ENCODE results near the gene SNRNP25.
"Not testable (repeated sequence)": the region's sequence is repeated elsewhere in the genome, so short reads cannot be mapped to it uniquely, and the experiment has no call there.

The SNRNP25 gene

DNA sequence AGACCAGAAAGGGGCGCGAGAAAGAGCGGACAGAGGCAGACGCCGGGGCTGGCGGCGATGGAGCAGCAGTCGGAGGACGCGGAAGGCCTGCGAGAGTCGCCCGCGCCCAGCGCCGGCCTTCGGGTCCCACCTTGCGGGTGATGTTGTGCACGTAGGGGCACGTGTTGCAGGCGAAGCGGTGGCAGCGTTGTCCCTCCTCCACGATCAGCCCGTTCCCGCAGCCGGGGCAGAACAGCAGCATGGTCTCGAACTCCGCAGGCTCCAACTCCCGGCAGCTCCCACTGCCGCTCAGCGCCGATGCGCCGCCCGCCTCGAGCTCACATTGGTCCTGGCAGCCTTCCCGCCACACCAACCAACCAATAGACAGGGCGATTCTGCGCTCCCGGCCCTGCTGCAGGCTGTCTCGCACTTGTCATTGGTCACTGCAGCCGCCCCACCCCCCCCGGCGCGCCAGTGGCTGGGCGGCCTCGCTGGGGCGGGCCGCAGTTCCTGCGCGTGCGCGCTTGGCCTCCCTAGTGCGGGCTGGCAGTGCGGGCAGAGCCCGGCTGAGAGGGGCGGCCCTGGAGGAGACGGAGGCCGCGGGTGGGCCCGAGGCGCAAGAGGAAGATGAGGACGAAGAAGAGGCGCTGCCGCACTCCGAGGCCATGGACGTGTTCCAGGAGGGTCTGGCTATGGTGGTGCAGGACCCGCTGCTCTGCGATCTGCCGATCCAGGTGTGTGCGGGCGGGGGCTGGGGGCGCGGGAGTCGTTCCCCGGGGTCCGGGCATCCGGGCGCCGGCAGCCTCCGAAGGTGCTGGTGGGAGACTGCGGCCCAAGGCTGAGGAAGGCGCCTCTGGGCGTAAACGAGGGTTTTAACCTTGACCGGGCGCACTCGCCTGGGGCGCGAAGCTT is at the start of gene SNRNP25, which contains the start of gene POLR3K:
Gene SNRNP25 (plus strand): TSS at position 483 of the 891 bp plus-strand sequence. CDS start 189 bp downstream, at position 672.
Gene POLR3K (minus strand): TSS at position 263 of the 891 bp plus-strand sequence. CDS start 22 bp downstream, at position 241.
- peak; percentile 94 for DNase-seq (ENCODE audit: low read depth)

DNA sequence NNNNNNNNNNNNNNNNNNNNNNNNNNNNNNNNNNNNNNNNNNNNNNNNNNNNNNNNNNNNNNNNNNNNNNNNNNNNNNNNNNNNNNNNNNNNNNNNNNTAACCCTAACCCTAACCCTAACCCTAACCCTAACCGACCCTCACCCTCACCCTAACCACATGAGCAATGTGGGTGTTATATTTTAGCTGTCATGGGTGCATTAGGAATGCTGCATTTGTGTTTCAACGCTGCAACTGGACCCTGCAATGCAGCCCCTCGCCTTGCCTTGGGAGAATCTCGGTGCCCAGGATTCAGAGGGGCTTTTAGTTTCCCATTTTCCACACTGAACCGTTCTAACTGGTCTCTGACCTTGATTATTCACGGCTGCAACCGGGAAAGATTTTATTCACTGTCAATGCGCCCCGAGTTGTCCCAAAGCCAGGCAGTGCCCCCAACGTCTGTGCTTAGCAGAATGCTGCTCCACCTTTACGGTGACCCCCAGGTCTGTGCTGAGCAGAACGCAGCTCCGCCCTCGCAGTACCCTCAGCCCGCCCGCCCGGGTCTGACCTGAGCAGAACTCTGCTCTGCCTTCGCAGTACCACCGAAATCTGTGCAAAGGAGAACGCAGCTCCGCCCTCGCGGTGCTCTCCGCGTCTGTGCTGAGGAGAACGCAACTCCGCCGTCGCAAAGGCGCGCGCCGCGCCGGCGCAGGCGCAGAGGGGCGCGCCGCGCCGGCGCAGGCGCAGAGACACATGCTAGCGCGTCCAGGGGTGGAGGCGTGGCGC is 43.5 kb upstream of the SNRNP25 start:
- no peak for DNase-seq (ENCODE audit: low read depth)

DNA sequence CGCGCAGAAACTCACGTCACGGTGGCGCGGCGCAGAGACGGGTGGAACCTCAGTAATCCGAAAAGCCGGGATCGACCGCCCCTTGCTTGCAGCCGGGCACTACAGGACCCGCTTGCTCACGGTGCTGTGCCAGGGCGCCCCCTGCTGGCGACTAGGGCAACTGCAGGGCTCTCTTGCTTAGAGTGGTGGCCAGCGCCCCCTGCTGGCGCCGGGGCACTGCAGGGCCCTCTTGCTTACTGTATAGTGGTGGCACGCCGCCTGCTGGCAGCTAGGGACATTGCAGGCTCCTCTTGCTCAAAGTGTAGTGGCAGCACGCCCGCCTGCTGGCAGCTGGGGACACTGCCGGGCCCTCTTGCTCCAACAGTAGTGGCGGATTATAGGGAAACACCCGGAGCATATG is 42.9 kb upstream of the SNRNP25 start:
- peak; percentile 60 for DNase-seq (ENCODE audit: low read depth)

DNA sequence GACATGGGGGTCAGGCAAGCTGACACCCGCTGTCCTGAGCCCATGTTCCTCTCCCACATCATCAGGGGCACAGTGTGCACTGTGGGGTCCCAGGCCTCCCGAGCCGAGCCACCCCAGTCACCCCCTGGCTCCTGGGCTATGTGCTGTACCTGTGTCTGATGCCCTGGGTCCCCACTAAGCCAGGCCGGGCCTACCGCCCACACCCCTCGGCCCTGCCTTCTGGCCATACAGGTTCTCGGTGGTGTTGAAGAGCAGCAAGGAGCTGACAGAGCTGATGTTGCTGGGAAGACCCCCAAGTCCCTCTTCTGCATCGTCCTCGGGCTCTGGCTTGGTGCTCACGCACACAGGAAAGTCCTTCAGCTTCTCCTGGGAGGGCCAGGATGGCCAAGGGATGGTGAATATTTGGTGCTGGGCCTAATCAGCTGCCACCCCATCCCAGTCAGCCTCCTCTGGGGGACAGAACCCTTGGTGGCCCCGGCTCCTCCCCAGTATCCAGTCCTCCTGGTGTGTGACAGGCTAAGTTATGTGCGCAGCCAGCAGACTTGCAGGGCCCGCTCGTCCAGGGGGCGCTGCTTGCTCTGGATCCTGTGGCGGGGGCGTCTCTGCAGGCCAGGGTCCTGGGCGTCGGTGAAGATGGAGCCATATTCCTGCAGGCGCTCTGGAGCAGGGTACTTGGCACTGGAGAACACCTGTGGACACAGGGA is 36.4 kb upstream of the SNRNP25 start:
- not testable (repeated sequence) for DNase-seq (ENCODE audit: low read depth)

DNA sequence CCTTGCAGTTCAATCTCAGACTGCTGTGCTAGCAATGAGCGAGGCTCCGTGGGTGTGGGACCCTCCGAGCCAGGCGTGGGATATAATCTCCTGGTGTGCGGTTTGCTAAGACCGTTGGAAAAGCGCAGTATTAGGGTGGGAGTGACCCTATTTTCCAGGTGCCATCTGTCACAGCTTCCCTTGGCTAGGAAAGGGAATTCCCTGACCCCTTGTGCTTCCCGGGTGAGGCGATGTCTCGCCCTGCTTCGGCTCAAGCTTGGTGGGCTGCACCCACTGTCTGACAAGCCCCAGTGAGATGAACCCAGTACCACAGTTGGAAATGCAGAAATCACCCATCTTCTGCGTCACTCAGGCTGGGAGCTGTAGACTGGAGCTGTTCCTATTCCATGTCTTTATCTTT is 32.7 kb upstream of the SNRNP25 start:
- not testable (repeated sequence) for DNase-seq (ENCODE audit: low read depth)

DNA sequence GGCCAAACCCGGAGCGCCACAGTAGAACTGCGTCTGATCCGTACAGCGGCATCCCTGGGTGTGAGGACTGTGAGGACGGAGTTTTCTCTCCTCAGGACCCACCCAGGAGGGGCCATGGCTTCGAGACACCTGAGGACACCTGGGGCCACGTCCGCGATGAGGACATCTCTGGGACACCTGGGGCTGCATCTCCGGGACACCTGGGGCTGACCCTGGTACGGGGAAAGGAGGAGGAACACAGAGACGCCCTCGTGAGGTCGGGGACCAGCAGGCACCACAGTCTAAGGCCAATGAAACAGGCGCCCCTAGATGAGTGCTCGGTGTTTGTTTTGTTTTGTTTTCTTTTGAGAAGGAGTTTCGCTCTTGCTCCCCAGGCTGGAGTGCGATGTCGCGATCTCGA is 29.5 kb upstream of the SNRNP25 start:
- not testable (repeated sequence) for DNase-seq (ENCODE audit: low read depth)

DNA sequence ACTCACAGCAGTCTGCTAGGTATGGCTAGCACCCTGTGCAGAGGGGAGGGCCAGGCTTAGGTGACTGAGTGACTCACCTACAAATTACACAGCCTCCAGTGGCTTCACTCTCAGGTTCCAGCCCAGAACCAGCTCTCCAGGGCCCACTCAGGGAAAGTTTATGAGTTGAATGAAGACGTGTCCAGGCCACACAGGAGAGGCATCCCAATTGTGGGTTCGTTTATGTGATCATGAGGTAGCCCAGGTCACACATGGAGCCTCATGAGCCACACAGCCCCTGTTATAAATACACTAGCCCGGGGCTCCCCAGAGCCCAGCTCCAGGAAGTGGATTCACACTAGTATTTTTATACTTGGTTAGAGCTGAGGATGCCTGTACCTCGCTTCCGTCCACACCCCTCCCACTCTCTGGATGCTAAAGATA is 27.7 kb upstream of the SNRNP25 start:
- not testable (repeated sequence) for DNase-seq (ENCODE audit: low read depth)

DNA sequence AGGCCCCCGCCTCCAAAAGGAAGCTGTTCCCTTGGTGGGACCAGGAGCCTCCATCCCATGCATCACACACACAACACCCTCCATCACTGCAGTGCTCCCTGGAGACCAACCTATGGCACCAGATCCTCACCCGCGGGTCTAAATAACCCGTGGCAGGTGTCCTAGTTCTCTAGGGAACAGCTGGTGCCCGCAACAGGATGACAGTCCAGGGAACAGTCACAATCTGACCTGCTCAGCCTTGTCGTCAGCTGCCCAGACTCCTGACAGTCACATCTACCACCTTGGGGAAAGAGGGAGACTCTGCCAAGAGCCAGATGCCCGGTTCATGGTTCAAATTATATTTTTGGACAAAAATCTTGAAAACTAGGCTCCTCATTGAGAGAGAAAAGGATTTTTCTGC is 23.0 kb upstream of the SNRNP25 start:
- DNase-seq (ENCODE audit: low read depth): not testable (repeated sequence)

DNA sequence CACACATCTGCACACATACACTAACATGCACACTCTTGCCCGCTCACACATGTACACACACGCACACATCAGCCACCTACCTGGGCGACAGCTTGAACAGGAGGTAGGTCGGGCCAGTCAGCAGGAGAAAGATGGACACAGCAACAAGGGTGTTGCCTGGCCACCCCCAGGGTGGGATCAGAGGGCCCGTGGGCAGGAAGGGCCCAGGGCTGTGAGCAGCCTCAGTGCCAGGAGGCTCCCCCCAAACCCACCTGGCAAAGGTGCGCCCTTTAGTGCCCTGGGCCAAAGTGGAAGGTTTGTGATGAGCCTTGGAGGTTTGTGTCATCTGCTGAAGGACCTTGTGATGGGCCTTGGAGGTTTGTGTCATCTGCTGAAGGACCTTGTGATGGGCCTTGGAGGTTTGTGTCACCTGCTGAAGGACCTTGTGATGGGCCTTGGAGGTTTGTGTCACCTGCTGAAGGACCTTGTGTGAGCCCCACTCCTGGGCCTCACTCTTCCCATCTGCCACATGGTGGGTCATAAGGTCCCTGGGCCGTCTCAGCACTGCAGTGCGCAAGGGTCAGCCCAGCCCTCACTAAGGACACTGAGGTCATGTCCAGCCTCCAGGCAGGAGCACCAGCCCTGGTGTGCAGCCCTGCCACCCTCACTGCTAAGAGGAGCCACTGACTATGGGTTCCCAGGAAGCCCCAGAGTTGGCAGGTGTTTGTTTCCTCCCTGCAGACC is 20.3 kb upstream of the SNRNP25 start:
- DNase-seq (ENCODE audit: low read depth): not testable (repeated sequence)

DNA sequence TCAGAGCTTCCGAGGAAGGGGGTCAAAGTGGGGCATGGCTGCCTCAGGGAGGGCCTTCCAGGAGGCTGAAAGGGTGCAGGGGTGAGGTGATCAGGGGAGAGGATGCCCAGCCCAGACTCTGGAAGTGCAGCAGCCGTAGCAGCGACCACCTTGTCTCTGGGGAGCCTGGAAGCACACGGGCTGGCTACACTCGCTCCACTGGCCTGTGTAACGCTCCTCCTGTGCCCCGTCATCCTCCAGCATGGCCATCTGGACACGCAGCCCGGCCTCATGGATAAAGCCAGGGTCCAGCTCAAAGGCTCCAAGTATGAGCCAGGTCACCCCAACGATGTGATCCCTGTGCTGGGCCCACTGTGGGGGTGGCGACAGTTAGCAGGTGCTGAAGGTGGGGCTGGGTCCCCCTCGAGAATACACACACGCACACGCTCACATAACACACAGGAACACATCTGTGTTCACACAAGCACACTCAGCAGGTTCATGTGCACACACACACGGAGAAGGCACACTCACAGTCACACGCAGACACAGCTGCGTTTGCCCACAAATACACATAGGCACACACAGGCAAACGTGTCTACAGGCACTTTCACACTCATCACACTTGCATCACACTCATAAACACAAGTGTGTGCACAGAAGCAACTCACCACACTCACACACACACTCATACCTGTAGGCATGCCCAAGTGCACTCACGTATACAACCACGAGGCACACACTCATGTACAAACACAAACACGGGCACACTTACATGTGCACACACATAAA is 19.6 kb upstream of the SNRNP25 start:
- no peak for DNase-seq (ENCODE audit: low read depth)

DNA sequence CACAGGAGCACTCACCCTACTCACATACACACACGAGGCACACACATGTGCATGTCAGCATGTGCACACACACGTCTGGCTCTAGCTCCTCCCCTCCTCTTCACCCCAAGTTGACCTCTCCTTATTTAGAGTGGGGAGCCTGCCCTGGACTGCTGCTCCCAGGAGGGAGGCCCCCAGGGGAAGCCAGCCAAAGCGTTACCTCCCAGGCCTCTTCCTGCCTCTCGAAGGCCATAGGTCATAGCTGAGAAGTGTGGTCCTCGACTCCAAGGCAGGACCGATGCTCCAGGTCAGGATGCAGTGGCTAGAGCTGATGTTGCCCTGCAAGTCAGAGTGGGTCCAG is 19.0 kb upstream of the SNRNP25 start:
- no peak for DNase-seq (ENCODE audit: low read depth)

DNA sequence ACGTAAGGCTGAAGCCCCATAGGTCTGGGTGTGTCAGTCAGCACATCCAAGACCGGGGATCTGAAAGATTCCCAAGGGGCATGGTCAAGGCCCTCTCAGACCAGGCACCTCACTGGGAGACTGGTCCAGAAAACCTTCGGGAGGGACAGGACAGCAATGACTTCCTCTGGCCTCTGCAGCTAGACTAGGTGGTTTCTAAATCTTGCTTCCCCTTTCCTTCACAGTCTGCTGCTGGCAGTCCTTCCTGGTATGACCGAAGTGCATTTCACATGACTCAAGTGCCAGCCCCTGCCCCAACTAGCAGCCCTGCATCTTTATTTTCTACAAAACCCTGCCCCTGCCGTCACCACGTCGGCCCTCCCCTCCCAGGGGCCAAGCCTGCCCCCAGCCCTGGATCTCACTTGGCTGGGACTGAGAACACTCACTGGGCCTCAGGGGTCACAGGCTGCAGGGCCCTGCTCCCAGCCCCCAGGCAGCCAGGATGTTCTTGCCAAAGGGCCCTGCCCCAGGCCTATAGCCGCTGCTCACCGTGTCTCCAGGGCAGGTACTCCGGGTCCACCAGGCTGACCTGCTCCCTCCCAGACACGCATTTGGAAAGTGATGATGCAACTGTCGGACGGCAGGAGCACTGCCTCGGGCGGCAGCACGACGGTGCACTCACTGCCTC is 18.5 kb upstream of the SNRNP25 start:
- no peak for DNase-seq (ENCODE audit: low read depth)

DNA sequence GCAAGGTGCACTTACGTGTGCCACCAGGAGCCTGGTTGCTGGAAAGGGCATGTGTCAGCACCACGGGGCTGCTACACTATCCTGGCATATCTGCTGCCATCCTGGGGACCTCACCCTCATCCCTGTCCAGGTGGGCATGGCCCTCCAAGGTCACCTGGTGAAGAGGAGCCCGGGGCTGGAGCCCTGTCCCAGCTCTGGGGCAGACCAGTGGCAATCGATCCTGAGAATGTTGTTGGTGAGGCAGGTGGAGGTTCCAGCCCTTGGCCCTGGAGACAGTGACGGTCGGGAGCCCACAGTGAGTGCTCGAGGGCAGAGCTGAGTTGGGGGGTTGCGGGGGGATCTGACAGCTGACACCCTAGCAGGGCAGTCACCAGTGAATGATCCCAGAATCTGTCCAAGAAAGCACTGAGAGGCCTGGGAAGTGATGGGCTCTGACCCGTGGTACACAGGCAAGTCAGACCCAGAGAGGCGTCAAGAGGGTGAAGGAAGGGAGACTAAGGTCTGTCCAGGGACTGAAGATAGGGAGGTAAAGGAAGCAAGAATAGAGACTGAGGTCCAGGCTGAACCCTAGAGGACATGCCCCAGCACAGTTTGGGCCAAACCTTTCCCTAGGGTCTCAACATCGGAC is 17.8 kb upstream of the SNRNP25 start:
- no peak for DNase-seq (ENCODE audit: low read depth)

DNA sequence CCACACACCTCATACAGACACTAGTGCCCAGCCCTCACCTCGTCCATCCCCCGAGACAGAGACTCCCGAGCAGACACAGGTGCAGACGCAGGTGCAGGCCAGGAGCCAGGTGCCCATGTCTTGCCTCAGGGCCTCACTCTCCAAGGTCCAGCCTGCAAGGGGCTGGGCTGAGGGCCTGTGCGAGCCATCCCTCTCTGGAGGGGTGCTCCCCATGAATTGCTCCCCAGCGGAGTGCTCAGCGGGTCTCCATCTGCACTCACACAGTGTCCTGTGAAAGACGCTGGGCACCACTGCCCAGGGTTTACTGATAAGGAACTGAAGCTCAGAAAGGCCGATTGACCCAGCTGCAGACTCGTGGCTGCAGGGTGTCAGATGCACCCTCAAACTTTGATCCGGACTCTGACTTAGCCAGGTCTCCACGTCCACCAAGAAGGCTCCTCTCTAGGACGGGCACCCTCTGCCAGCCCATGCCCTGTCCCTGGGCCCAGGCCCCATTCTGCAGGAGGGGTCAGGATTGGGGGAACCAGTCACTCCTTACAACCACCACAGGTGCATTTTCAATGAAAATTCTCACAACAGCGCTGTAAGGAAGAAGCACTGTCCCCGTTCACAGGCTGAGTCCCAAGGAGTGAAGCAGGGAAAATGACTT is 17.2 kb upstream of the SNRNP25 start:
- DNase-seq (ENCODE audit: low read depth): no peak

DNA sequence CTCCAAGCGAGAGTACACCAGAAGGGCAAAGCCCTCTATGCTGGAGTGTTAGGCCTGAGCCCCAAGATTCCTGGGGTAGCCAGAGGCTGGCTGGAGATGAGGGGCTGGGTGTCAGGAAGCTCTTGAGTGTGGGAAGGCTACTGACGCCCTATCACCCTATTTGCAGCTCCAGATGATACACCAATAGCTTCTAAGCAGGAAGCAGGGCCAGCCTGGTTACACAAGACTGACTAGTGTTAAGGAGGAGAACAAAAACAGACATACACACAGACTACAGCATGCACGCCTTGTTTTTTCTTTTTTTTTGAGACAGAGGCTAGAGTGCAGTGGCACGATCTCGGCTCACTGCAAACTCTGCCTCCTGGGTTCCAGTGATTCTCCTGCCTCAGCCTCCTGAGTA is 16.1 kb upstream of the SNRNP25 start:
- no peak for DNase-seq (ENCODE audit: low read depth)

DNA sequence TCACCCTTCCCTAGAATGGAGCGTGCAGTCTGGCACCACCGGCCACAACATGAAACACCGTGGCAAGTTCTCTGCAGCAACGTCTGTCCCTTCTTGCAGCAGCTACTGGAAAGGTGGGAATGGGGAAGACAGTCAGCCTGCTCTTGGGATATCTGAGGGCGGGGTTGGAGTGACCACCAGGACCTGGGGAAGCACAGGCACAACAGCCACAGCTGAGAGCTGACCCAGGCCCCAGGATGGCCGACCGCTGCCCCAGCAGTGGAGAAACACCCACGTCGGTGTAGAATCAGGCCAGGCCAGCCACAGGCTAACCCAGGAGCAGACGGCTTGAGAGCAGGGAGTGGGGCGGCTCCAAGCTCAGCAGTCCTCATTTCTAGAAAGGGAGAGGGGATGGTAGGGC is 15.4 kb upstream of the SNRNP25 start:
- not testable (repeated sequence) for DNase-seq (ENCODE audit: low read depth)

DNA sequence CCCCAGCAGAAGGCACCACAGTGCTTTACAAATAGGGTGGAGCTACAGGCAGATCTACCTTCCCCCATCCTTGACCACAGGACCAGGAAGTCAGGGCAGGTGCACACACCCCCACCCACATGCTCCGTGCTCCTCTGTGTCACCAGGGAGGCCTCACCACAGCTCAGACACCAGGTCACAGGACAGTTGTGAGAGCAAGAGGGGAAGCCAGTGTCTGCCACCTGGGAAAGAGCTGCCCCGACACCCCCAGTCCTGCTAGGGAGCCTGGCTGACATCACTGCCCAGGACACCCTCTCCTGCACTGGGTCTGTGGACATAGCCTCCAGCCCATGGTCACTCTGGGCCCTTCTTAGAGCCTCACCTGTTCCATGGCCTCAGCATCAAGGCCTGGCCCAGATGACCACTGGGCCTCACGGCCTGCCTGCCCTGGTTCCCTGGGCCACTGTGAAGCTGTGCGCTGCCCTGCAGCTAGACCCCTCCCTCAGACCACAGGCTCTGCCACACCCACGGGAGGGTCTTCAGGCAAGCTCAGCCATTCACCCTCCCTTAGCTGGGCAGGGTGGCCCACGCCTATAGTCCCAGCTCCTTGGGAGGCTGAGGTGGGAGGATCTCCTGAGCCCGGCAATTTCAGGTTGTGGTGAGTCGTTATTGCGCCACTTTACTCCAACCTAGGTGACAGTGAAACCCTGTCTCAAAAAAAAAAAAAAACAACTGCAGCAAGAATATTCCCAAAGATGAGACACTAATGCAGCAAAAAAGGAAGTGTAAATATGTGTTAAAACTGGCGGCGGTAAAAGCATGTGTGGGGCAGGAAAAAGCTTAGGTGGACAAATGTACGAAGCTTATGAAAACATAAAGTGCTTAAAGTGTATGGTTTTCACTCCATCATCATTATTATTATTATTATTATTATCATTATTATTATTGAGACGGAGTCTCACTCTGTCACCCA is 14.4 kb upstream of the SNRNP25 start:
- DNase-seq (ENCODE audit: low read depth): no peak

DNA sequence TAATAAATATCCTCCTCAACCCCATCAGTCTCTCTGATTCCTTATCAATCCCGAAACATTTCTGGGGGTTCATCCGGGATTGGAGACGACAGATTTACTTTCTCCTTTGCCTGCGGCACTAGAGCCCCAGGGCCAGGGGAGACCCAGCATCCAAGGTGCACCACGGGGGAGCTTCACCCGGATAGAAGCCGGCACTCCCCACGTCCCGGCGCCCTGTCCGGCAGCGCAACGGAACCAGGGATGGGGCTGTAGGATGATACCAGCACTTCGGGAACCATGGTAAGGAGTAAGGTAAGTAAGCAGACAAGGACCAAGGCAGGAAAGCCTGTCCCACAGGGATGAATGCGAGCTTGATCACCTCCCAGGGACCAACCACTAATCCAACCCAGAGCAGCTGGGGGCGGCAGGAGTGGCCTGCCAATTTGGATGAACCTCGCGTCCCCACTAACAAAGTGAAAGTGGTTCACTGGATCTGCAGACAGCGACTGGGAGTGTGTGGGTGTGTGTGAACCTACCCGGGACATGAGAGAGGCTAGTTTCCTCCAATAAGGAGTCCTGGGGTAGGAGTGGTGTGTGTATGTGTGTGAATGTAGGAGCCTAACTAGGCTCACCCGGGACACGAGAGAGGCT is 12.1 kb upstream of the SNRNP25 start:
- no peak for DNase-seq (ENCODE audit: low read depth)
